Measurements from ENCODE around the gene COQ5. TPM values are rescaled to one million over a fixed set of nuclear protein-coding genes. Genes with fewer than 3 reads are reported as not detected.

The COQ5 gene
- total and polyA plus RNA-seq, 8 donors = 2.6 to 32.4 (median 25.9) TPM

DNA sequence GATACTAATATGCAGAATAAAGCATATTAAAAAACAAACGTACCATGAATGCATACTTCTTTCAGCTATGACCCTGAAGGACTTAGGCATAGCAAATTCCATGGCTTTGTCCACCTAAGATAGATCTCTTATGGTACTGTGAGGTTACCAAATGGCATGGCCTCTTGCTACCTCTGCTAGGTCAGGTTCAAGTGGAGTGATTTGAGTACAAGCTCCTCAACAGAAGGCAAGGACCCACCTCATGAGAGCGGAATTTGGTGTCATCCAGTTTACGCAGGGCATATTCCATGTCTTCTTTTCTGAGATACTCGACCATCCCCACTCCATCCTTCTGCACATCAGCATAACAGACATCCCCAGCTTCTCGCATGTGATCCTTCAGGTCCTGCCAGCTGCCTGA lies 65.2 kb downstream of the COQ5 start:
- TF ChIP-seq, protein P1, sequence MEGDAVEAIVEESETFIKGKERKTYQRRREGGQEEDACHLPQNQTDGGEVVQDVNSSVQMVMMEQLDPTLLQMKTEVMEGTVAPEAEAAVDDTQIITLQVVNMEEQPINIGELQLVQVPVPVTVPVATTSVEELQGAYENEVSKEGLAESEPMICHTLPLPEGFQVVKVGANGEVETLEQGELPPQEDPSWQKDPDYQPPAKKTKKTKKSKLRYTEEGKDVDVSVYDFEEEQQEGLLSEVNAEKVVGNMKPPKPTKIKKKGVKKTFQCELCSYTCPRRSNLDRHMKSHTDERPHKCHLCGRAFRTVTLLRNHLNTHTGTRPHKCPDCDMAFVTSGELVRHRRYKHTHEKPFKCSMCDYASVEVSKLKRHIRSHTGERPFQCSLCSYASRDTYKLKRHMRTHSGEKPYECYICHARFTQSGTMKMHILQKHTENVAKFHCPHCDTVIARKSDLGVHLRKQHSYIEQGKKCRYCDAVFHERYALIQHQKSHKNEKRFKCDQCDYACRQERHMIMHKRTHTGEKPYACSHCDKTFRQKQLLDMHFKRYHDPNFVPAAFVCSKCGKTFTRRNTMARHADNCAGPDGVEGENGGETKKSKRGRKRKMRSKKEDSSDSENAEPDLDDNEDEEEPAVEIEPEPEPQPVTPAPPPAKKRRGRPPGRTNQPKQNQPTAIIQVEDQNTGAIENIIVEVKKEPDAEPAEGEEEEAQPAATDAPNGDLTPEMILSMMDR (IDR thresholded peaks at IDR 0.05) = no peak
- TF ChIP-seq POLR2AphosphoS5 (IDR thresholded peaks at IDR 0.05) (no peak), POLR2A (IDR thresholded peaks at IDR 0.05) (no peak), EP300 (IDR thresholded peaks at IDR 0.05) (no peak)
- WGBS, 5 donors = 82 to 88% (median 85%) methylated on average over 5 of the region's 5 CpGs
- Histone ChIP-seq H3K27me3 (no peaks in the 10 kb centered on the region), H3K9me3 (no peaks in the 10 kb centered on the region), H3K4me1 (peaks cover 25 to 35% (median 31%) of the 10 kb centered on the region in 4 donors), H3K4me3 (no peak overlapping the region), H3K36me3 (peaks cover 53 to 88% (median 84%) of the 10 kb centered on the region in 4 donors), H3K27ac (no peak overlapping the region)
- intact Hi-C loops (cut with DNase I; ENCODE audit: low total_unique reads) = no loop called here
- DNase-seq = no peak

DNA sequence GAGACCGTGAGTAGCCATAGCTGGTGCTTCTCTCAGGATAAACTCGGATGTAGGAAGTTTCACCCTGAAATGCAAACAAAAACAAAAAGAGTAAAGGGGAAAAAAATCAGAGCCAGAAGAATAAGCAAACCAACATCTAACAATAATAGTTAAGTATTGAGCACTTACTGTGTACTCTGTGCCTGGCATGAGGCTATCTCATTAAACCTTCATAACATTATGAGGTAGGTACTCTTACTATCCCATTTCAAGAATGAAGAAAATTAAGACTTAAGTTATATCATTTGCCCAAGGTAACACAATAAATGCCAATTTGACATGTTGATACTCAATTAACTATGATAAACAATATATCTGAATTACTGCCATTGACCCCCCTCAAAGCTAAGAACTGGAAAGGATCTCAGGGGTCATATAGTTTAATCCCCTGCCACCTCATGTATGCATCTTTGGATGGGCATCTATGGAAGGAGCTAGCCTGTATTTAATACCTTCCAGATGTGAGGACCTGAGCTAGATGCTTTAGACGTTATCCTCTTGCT lies 66.8 kb downstream of the COQ5 start:
- no peaks in the 10 kb centered on the region for H3K27me3 ChIP-seq
- intact Hi-C loops (cut with DNase I; ENCODE audit: low total_unique reads) = no loop called here
- H3K27ac ChIP-seq = no peak overlapping the region
- TF ChIP-seq, protein P1 (IDR thresholded peaks at IDR 0.05) = no peak
- no peak for TF ChIP-seq POLR2A (IDR thresholded peaks at IDR 0.05)
- no peak for TF ChIP-seq POLR2AphosphoS5 (IDR thresholded peaks at IDR 0.05)
- no peak for TF ChIP-seq EP300 (IDR thresholded peaks at IDR 0.05)
- WGBS, 5 donors = 73 to 85% (median 78%) methylated on average over 3 of the region's 3 CpGs
- no peaks in the 10 kb centered on the region for H3K9me3 ChIP-seq
- no peak for DNase-seq
- no peak overlapping the region for H3K4me3 ChIP-seq
- H3K36me3 ChIP-seq = peaks cover 65 to 99% (median 96%) of the 10 kb centered on the region in 4 donors
- H3K4me1 ChIP-seq = peaks cover 11 to 21% (median 17%) of the 10 kb centered on the region in 4 donors

DNA sequence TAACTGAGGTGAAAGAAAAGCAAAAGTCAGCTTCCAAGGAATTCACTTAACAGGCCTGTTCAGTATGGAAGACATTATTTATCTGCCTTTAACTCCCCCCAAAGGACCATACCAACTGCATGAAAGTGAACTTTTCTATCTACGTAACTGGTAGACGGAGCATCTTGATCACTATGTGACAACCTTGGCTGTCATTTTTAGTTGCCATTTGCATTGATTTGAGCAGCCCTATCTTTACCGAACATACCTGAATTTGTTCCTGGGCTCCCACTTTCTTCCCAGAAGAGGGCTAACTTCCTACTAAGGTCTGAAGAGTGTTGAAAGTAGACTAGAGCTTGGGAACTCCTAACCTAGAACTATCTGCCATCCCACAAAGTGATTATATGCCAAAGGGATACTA lies 68.8 kb downstream of the COQ5 start:
- Histone ChIP-seq H3K4me1 (peaks cover 0 to 2% (median under 1%) of the 10 kb centered on the region in 4 donors), H3K36me3 (peaks cover 68 to 100% (median 100%) of the 10 kb centered on the region in 4 donors), H3K9me3 (no peaks in the 10 kb centered on the region), H3K27me3 (no peaks in the 10 kb centered on the region), H3K4me3 (no peak overlapping the region), H3K27ac (no peak overlapping the region)
- 87 to 91% (median 89%) methylated on average over 3 of the region's 3 CpGs for WGBS, 5 donors
- no peak for DNase-seq
- TF ChIP-seq, protein P1 (IDR thresholded peaks at IDR 0.05) = no peak
- TF ChIP-seq EP300 (IDR thresholded peaks at IDR 0.05) = no peak
- no peak for TF ChIP-seq POLR2AphosphoS5 (IDR thresholded peaks at IDR 0.05)
- intact Hi-C loops (cut with DNase I; ENCODE audit: low total_unique reads) = no loop called here

DNA sequence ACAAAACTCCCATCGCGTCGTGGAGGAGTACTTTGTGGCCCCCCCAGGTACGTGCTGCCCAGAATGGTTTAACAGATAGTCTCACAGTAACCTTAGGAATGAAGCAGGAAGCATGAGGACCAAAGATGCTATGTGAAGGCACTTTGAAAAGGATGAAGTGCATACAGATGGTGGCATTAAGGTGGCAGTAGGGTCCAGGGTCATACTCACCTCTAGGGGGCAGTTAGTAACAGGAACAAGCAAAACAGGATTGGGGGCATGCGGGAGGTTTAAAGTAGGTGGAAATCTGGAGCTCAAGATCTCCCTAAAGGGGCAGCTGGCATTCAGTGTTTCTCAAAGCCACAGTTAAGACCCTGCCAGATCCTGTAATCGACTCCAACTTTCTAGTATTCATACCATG lies 71.8 kb downstream of the COQ5 start:
- peaks cover 38 to 98% (median 92%) of the 10 kb centered on the region in 4 donors for H3K36me3 ChIP-seq
- peaks cover 0 to 13% (median 6%) of the 10 kb centered on the region in 4 donors for H3K4me1 ChIP-seq
- intact Hi-C loops (cut with DNase I; ENCODE audit: low total_unique reads) = no loop called here
- DNase-seq = no peak
- H3K27ac ChIP-seq = no peak overlapping the region
- H3K27me3 ChIP-seq = no peaks in the 10 kb centered on the region
- WGBS, 5 donors = 68 to 81% (median 75%) methylated on average over 6 of the region's 6 CpGs
- no peak overlapping the region for H3K4me3 ChIP-seq
- no peak for TF ChIP-seq POLR2A (IDR thresholded peaks at IDR 0.05)
- TF ChIP-seq, protein P1 (IDR thresholded peaks at IDR 0.05) = no peak
- no peak for TF ChIP-seq EP300 (IDR thresholded peaks at IDR 0.05)
- TF ChIP-seq POLR2AphosphoS5 (IDR thresholded peaks at IDR 0.05) = no peak
- no peaks in the 10 kb centered on the region for H3K9me3 ChIP-seq
